Psoas muscle (tissue), 8 donors: ENCODE data around the gene KCNN4. TPM values are rescaled to one million over a fixed set of nuclear protein-coding genes. Genes with fewer than 3 reads are reported as not detected.

Experiments used
- ATAC-seq, 4 donors: fragments of 200-7000 bp; cut with Tn5 transposase; one replicate each; pipeline ENCODE4 v1.9.1; 2020; ENCODE audit warnings: moderate library complexity in 3 of 4, mild to moderate bottlenecking in 2 of 4
- DNase-seq, 2 donors: peaks; one replicate each; pipeline ENCODE4 v3.0.0-alpha.2; 2020
- H3K27ac ChIP-seq: fragments of 200-600 bp; one replicate; pipeline ENCODE4 v1.8.0; 2022
- H3K27me3 ChIP-seq, 3 donors: fragments of 200-600 bp in 1 of 3; one replicate each; pipeline versions ENCODE4 v1.6.1 to v1.8.0; 2013 to 2022; ENCODE audit warnings: low read length in 2 of 3, mild to moderate bottlenecking in 2 of 3, moderate library complexity in 1 of 3; ENCODE audit not compliant: insufficient read depth in 3 of 3
- H3K36me3 ChIP-seq, 2 donors: fragments of 200-600 bp in 1 of 2; one replicate each; pipeline versions ENCODE4 v1.6.1 to v1.8.0; 2013 to 2022; ENCODE audit warnings: low read depth in 1 of 2, mild to moderate bottlenecking in 1 of 2, moderate library complexity in 1 of 2; ENCODE audit not compliant: insufficient read depth in 1 of 2
- H3K4me1 ChIP-seq: fragments of 200-600 bp; one replicate; pipeline ENCODE4 v1.8.0; 2022
- H3K4me3 ChIP-seq: fragments of 200-600 bp; one replicate; pipeline ENCODE4 v1.8.0; 2022; ENCODE audit warnings: mild to moderate bottlenecking
- H3K9me3 ChIP-seq: fragments of 200-600 bp; one replicate; pipeline ENCODE4 v1.8.0; 2022
- WGBS, 3 donors: extraction: QIAGEN DNeasy Blood & Tissue Kit; methylation state at CpG; one replicate each; pipeline versions ENCODE4 v1.1.6 to v1.1.7; 2013; 5-methylcytosine and 5-hydroxymethylcytosine counted together
- intact Hi-C, 2 donors: fragments of 100-400 bp; cut with DNase I; formaldehyde crosslinking; loops; one replicate each; pipeline versions ENCODE4 v1.11.0 to v1.14.2; 2022
- polyA plus RNA-seq, 3 donors: library from polyadenylated mRNA; stranded (reverse); fragments of 200-250 nt; gene quantifications; one replicate each; pipeline ENCODE4 v1.2.3, GENCODE V29; 2013
- total RNA-seq, 4 donors: library from RNA; stranded (reverse); fragmentation: NEBNext Ultra II Directional in 2 of 4; extraction: Animal tissue kit (Norgen Biotek cat#: 25700) in 2 of 4; gene quantifications; one replicate each; pipeline versions ENCODE4 v1.2.1 to v1.2.4, GENCODE V29; 2021 to 2023
- TF ChIP-seq, protein P1 (sequence below): fragments of 200-600 bp; IDR thresholded peaks from one replicate; pipeline ENCODE4 v1.8.0; 2022; ENCODE audit warnings: antibody characterized with exemption
- donor health status: healthy with polysubstance abuse.
- donor health status: DM: no; HTN: no; CAD: no; lungs with moderate emphysema.
- donor health status: Bipolar disorder and iron deficiency.
- donor health status: healthy.
- donor health status: DM: yes; HTN: yes; CAD: no.
- donor health status: DM: no; HTN: no; CAD: no.
- donor health status: DM: no; HTN: no; CAD: no.
- donor health status: DM: yes; HTN: yes; CAD: no.

Gene KCNN4
- total and polyA plus RNA-seq, 7 donors: 0.09 to 0.89 (median 0.30) TPM

DNA sequence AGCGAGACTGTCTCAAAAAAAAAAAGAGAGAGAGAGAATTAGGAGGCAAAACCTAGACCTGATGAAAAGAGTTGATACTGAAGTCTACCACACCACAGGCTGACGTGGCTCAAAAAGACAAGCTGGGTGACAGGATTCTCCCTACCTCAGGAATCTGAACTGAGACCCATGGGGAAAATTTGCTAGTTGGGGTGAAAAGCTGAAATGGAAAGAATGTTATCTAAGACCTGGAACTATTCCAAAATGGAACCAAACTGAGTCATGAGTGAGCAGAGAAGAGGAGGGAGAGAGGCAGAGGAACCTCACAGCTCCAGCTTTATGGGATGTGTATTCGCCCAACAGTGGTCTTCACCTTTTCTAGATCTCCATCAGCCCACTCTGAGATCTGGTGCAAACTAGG is 37.7 kb downstream of the KCNN4 start:
- intact Hi-C loops: no loop called here

DNA sequence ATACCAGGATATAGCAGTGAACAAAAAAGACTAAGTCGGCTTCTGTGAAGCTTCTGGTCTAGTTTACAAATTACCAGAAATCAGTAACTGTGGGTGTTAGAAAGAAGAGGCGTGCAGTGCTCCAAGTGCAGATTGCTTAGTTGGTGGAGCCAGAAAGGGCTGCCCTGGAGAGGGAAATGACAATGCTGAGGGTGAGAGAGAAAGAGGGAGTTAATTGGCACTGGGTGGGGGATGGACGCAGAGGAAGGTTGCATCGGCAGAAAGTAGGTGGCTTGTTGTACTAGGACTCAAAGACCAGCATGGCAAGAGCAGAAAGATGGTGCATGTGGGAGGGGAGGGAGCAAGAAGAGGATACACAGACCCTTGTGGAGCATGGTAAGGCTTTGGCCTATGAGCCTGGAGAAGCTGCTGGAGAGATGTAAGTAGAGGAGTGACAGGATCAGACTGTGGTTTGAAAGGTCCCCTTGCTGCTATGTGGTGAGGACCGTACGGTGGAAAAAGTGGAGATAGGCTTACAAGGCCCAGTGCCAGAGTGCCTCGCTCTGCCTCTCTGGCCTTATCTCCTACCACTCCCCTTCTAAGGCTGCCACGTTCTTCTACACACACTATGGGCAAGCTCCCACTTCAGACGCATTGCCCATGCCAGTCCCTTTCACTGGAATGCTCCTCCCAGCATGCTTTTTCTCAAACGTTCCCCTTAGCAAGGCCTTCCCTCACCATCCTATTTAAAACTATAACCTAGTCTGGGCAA is 39.5 kb downstream of the KCNN4 start:
- Histone ChIP-seq H3K36me3 (peaks cover 17 to 99% of the 10 kb centered on the region in 2 donors), H3K4me3 (no peak overlapping the region), H3K9me3 (no peaks in the 10 kb centered on the region), H3K4me1 (no peaks in the 10 kb centered on the region), H3K27me3 (no peaks in the 10 kb centered on the region), H3K27ac (no peak overlapping the region)
- TF ChIP-seq, protein P1, sequence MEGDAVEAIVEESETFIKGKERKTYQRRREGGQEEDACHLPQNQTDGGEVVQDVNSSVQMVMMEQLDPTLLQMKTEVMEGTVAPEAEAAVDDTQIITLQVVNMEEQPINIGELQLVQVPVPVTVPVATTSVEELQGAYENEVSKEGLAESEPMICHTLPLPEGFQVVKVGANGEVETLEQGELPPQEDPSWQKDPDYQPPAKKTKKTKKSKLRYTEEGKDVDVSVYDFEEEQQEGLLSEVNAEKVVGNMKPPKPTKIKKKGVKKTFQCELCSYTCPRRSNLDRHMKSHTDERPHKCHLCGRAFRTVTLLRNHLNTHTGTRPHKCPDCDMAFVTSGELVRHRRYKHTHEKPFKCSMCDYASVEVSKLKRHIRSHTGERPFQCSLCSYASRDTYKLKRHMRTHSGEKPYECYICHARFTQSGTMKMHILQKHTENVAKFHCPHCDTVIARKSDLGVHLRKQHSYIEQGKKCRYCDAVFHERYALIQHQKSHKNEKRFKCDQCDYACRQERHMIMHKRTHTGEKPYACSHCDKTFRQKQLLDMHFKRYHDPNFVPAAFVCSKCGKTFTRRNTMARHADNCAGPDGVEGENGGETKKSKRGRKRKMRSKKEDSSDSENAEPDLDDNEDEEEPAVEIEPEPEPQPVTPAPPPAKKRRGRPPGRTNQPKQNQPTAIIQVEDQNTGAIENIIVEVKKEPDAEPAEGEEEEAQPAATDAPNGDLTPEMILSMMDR: no peak
- intact Hi-C loops: no loop called here
- ATAC-seq (no peak), DNase-seq (no peak)
- WGBS, 3 donors: 87 to 89% (median 87%) methylated on average over 10 of the region's 10 CpGs

More for the DNA sequence above, 37.7 kb downstream of the KCNN4 start:
- TF ChIP-seq, protein P1: no peak
- ATAC-seq (no peak), DNase-seq (no peak)
- Histone ChIP-seq H3K27ac (no peak overlapping the region), H3K27me3 (no peaks in the 10 kb centered on the region), H3K4me1 (no peaks in the 10 kb centered on the region), H3K36me3 (peaks cover 14 to 99% of the 10 kb centered on the region in 2 donors), H3K9me3 (no peaks in the 10 kb centered on the region), H3K4me3 (no peak overlapping the region)
- WGBS, 3 donors: 79 to 91% (median 89%) methylated on average over 3 of the region's 3 CpGs

DNA sequence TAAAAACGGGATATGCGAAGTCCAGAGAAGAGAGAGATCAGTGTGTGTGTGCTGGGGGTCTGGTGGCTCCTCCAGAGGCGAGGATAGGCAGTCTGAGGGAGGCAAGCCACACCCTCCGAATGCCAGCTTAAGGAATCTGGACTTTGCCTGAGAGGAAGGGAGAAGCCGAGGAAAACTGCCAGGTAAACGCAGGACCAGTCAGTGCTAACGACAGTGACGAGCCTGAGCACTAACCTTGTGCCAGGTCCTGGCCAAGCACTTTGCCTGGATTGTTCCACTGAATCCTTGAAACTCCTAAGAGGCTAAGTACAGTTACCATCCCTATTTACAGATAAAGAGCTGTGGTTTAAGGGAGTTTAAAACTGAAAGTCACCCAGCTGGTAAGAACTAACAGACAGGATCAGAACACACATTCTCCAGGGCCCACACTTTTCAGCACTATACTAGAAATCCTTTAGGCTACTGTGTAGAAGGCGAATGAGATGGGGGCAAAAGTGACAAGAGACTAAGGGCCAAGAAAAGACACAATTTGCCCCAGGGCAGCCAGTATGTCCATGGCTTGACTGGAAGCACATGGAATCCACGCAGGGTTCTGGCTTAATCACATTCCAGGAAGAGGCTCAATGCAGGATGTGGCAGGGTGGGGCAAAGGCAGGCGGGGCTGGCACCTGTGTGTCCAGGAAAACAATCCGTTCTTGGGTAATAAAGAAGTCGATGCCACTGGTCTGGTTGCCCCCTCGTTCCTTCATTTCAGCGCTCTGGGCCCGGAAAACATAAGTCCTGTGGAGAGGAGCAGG is 41.1 kb downstream of the KCNN4 start:
- Histone ChIP-seq H3K4me3 (no peak overlapping the region), H3K4me1 (no peaks in the 10 kb centered on the region), H3K9me3 (no peaks in the 10 kb centered on the region), H3K36me3 (peaks cover 19 to 100% of the 10 kb centered on the region in 2 donors), H3K27me3 (no peaks in the 10 kb centered on the region), H3K27ac (no peak overlapping the region)
- WGBS, 3 donors: 78 to 85% (median 84%) methylated on average over 16 of the region's 16 CpGs
- intact Hi-C loops: no loop called here
- TF ChIP-seq, protein P1: no peak
- ATAC-seq (no peak), DNase-seq (no peak)

DNA sequence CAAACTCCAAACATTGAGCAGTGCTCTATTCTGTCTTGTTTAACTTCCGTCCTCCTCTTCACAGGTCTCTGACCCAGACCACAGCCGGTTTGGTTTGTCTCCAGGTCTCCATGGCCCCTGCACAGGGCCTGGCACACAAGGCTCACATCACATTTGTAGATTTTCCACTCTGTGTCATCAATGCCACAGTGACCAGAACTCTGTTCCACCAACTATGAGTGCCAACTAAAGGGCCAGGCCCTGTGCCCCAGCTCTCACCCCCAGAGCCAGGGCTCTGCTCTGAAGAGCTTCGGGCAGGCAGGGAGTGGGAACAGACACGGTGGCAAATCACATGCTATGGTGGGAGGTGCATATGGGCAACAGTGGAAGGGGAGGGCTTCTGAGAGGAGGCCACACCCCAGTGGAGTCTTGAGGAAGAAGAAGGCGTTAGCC is 42.0 kb downstream of the KCNN4 start:
- no peak for DNase-seq
- TF ChIP-seq, protein P1: no peak
- Histone ChIP-seq H3K27me3 (no peaks in the 10 kb centered on the region), H3K4me3 (no peak overlapping the region), H3K36me3 (peaks cover 19 to 100% of the 10 kb centered on the region in 2 donors), H3K9me3 (no peaks in the 10 kb centered on the region), H3K27ac (no peak overlapping the region), H3K4me1 (no peaks in the 10 kb centered on the region)
- WGBS, 3 donors: 46 to 61% (median 51%) methylated on average over 5 of the region's 5 CpGs
- ATAC-seq: no peak
- intact Hi-C loops: no loop called here
